HEK293 (cell line): ENCODE results near the gene SNCAIP.

Source experiments
- GLI2 ChIP-seq: fragments of 450-650 bp; formaldehyde crosslinking; IDR thresholded peaks from 2 replicates; pipeline ENCODE4; 2017; ENCODE audit warnings: missing biosample characterization, missing genetic modification characterization, low read depth, borderline replicate concordance
- OVOL3 ChIP-seq: fragments of 450-650 bp; formaldehyde crosslinking; IDR thresholded peaks from 2 replicates; pipeline ENCODE4 v1.5.1; 2016; ENCODE audit warnings: missing biosample characterization, missing genetic modification characterization
- PBX3 ChIP-seq: sonication (generic); formaldehyde crosslinking; IDR thresholded peaks from 2 replicates; pipeline ENCODE4 v1.8.1; 2022; ENCODE audit warnings: mild to moderate bottlenecking, moderate library complexity, missing genetic modification reagents
- REPIN1 ChIP-seq: fragments of 450-650 bp; formaldehyde crosslinking; IDR thresholded peaks from 2 replicates; pipeline ENCODE4 v1.5.1; 2017; ENCODE audit warnings: missing biosample characterization, missing genetic modification characterization, low read depth
- ZNF132 ChIP-seq: fragments of 450-650 bp; formaldehyde crosslinking; IDR thresholded peaks from 2 replicates; pipeline ENCODE4 v1.5.1; 2017; ENCODE audit warnings: missing biosample characterization, missing genetic modification characterization, borderline replicate concordance
- ZNF16 ChIP-seq: fragments of 450-650 bp; formaldehyde crosslinking; IDR thresholded peaks from 2 replicates; pipeline ENCODE4 v1.5.1; 2016; ENCODE audit warnings: low read depth, missing biosample characterization, missing genetic modification characterization
- ZNF354C ChIP-seq: fragments of 450-650 bp; formaldehyde crosslinking; IDR thresholded peaks from 2 replicates; pipeline ENCODE4 v1.5.1; 2016; ENCODE audit warnings: missing biosample characterization, missing genetic modification characterization, low read depth, borderline replicate concordance
- ZNF416 ChIP-seq: fragments of 450-650 bp; formaldehyde crosslinking; IDR thresholded peaks from 2 replicates; pipeline ENCODE4 v1.5.1; 2016; ENCODE audit warnings: missing biosample characterization, missing genetic modification characterization
- ZNF513 ChIP-seq: fragments of 450-650 bp; IDR thresholded peaks from 2 replicates; pipeline ENCODE4 v1.5.1; 2018; ENCODE audit warnings: missing biosample characterization, missing genetic modification characterization
- ZNF518A ChIP-seq: fragments of 450-650 bp; formaldehyde crosslinking; conservative IDR thresholded peaks from 2 replicates; pipeline ENCODE4 v1.5.1; 2016; ENCODE audit warnings: low read depth, missing biosample characterization, missing genetic modification characterization
- ZNF548 ChIP-seq: fragments of 450-650 bp; formaldehyde crosslinking; IDR thresholded peaks from 2 replicates; pipeline ENCODE4 v1.5.1; 2016; ENCODE audit warnings: missing biosample characterization, missing genetic modification characterization
- ZNF610 ChIP-seq: fragments of 450-650 bp; formaldehyde crosslinking; IDR thresholded peaks from 2 replicates; pipeline ENCODE4 v1.5.1; 2016; ENCODE audit warnings: missing biosample characterization, missing genetic modification characterization, borderline replicate concordance
- ZNF624 ChIP-seq: fragments of 450-650 bp; formaldehyde crosslinking; IDR thresholded peaks from 2 replicates; pipeline ENCODE4 v1.5.1; 2017; ENCODE audit warnings: missing biosample characterization, missing genetic modification characterization
- ZNF629 ChIP-seq: fragments of 450-650 bp; formaldehyde crosslinking; IDR thresholded peaks from 2 replicates; pipeline ENCODE4 v1.5.1; 2017; ENCODE audit warnings: missing biosample characterization, missing genetic modification characterization
- ZNF785 ChIP-seq: fragments of 450-650 bp; formaldehyde crosslinking; IDR thresholded peaks from 2 replicates; pipeline ENCODE4 v1.5.1; 2016; ENCODE audit warnings: missing biosample characterization, missing genetic modification characterization
- ZNF837 ChIP-seq: fragments of 450-650 bp; formaldehyde crosslinking; IDR thresholded peaks from 2 replicates; pipeline ENCODE4 v1.5.1; 2016; ENCODE audit warnings: missing biosample characterization, missing genetic modification characterization
- ZNF843 ChIP-seq: fragments of 450-650 bp; formaldehyde crosslinking; IDR thresholded peaks from 2 replicates; pipeline ENCODE4 v1.5.1; 2016; ENCODE audit warnings: missing biosample characterization, missing genetic modification characterization
- ZSCAN30 ChIP-seq: fragments of 450-650 bp; IDR thresholded peaks from 2 replicates; pipeline ENCODE4 v1.5.1; 2018; ENCODE audit warnings: missing biosample characterization, mild to moderate bottlenecking, missing genetic modification characterization, moderate library complexity
- ZSCAN4 ChIP-seq: fragments of 450-650 bp; formaldehyde crosslinking; IDR thresholded peaks from 2 replicates; pipeline ENCODE4 v1.5.1; 2017; ENCODE audit warnings: missing biosample characterization, missing genetic modification characterization
- TF ChIP-seq, protein P1 (sequence below): fragments of 450-650 bp; formaldehyde crosslinking; IDR thresholded peaks from 2 replicates; pipeline ENCODE4 v1.5.1; 2016; ENCODE audit warnings: missing biosample characterization, missing genetic modification characterization

SNCAIP gene

GRCh38 chr5:122493091-122494021 is 181.3 kb downstream of the SNCAIP start (continued):
- TF ChIP-seq ZSCAN30 (tag by site-specific recombination): peak; percentile 77
- TF ChIP-seq ZSCAN4 (tag by site-specific recombination): no peak
- TF ChIP-seq ZNF548 (tag by site-specific recombination): no peak
- no peak for TF ChIP-seq ZNF610 (tag by site-specific recombination)
- TF ChIP-seq ZNF518A (tag by site-specific recombination): no peak
- TF ChIP-seq ZNF132 (tag by site-specific recombination): no peak
- no peak for TF ChIP-seq REPIN1
- TF ChIP-seq ZNF785 (tag by site-specific recombination): no peak
- no peak for TF ChIP-seq ZNF354C (tag by site-specific recombination)
- TF ChIP-seq ZNF837 (tag by site-specific recombination): no peak
- TF ChIP-seq ZNF629 (tag by site-specific recombination): peak; percentile 32; the same call in 1 of the 2 replicates
- TF ChIP-seq GLI2 (tag by site-specific recombination): 0 out of 2 replicates have a peak, but pooled peaks have one; percentile 12
- TF ChIP-seq ZNF843: peak; percentile 88
- TF ChIP-seq ZNF16 (tag by site-specific recombination): no peak
- TF ChIP-seq ZNF416: no peak
- TF ChIP-seq PBX3 (CRISPR knock-in tag): no peak
- TF ChIP-seq ZNF624 (tag by site-specific recombination): no peak
- no peak for TF ChIP-seq ZNF513 (tag by site-specific recombination)
- TF ChIP-seq, protein P1, sequence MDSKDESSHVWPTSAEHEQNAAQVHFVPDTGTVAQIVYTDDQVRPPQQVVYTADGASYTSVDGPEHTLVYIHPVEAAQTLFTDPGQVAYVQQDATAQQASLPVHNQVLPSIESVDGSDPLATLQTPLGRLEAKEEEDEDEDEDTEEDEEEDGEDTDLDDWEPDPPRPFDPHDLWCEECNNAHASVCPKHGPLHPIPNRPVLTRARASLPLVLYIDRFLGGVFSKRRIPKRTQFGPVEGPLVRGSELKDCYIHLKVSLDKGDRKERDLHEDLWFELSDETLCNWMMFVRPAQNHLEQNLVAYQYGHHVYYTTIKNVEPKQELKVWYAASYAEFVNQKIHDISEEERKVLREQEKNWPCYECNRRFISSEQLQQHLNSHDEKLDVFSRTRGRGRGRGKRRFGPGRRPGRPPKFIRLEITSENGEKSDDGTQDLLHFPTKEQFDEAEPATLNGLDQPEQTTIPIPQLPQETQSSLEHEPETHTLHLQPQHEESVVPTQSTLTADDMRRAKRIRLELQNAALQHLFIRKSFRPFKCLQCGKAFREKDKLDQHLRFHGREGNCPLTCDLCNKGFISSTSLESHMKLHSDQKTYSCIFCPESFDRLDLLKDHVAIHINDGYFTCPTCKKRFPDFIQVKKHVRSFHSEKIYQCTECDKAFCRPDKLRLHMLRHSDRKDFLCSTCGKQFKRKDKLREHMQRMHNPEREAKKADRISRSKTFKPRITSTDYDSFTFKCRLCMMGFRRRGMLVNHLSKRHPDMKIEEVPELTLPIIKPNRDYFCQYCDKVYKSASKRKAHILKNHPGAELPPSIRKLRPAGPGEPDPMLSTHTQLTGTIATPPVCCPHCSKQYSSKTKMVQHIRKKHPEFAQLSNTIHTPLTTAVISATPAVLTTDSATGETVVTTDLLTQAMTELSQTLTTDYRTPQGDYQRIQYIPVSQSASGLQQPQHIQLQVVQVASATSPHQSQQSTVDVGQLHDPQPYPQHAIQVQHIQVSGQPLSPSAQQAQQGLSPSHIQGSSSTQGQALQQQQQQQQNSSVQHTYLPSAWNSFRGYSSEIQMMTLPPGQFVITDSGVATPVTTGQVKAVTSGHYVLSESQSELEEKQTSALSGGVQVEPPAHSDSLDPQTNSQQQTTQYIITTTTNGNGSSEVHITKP (tag by site-specific recombination): peak; percentile 95
- TF ChIP-seq OVOL3 (tag by site-specific recombination): no peak
